ENCODE results near the gene EPB42.

- TF ChIP-seq CTCF (IDR thresholded peaks at IDR 0.05), result no peak
- TF ChIP-seq POLR2A (IDR thresholded peaks at IDR 0.05), result no peak
Measured at GRCh38 chr15:43267439-43267838, 46.6 kb upstream of the EPB42 start.

All from heart left ventricle (tissue), 13 donors.